Lung (tissue), 12 donors: ENCODE results near the gene HGS. TPM values are rescaled to one million over a fixed set of nuclear protein-coding genes. Genes with fewer than 3 reads are reported as not detected.

Experiments
- ATAC-seq: fragments of 200-7000 bp; cut with Tn5 transposase; one replicate; pipeline ENCODE4 v1.9.1; 2020; ENCODE audit warnings: moderate number of reproducible peaks; ENCODE audit not compliant: insufficient read depth, low FRiP score
- DNase-seq, 3 donors: peaks; one replicate each; pipeline ENCODE4 v3.0.0-alpha.2; 2013 to 2017
- H3K27ac ChIP-seq, 2 donors: one replicate each; pipeline ENCODE4 v1.5.1; 2013; ENCODE audit warnings: mild to moderate bottlenecking in 2 of 2, moderate library complexity in 2 of 2, control low read depth in 1 of 2, inconsistent platforms in 1 of 2, low read depth in 1 of 2, low read length in 1 of 2
- H3K27me3 ChIP-seq, 3 donors: one replicate each; pipeline ENCODE4 v1.5.1; 2013; ENCODE audit warnings: low read length in 2 of 3; ENCODE audit not compliant: control insufficient read depth in 3 of 3, insufficient read depth in 3 of 3
- H3K36me3 ChIP-seq, 4 donors: one replicate each; pipeline ENCODE4 v1.5.1; 2013; ENCODE audit warnings: low read length in 4 of 4, mild to moderate bottlenecking in 1 of 4, moderate library complexity in 1 of 4; ENCODE audit not compliant: control insufficient read depth in 4 of 4, insufficient read depth in 4 of 4
- H3K4me1 ChIP-seq, 5 donors: one replicate each; pipeline ENCODE4 v1.5.1; 2013; ENCODE audit warnings: low read length in 5 of 5, mild to moderate bottlenecking in 2 of 5, moderate library complexity in 1 of 5; ENCODE audit not compliant: control insufficient read depth in 5 of 5, insufficient read depth in 5 of 5
- H3K4me3 ChIP-seq: one replicate; pipeline ENCODE4 v1.5.1; 2013; ENCODE audit warnings: mild to moderate bottlenecking, control low read depth, moderate library complexity
- H3K9ac ChIP-seq, 2 donors: one replicate each; pipeline ENCODE4 v1.5.1; 2013; ENCODE audit warnings: low read length in 2 of 2, control low read depth in 1 of 2; ENCODE audit not compliant: insufficient read depth in 1 of 2
- H3K9me3 ChIP-seq, 4 donors: one replicate each; pipeline ENCODE4 v1.5.1; 2013; ENCODE audit warnings: low read length in 3 of 4, mild to moderate bottlenecking in 1 of 4, moderate library complexity in 1 of 4; ENCODE audit not compliant: control insufficient read depth in 4 of 4, insufficient read depth in 3 of 4
- WGBS, 2 donors: extraction: QIAGEN DNeasy Blood & Tissue Kit; methylation state at CpG; one replicate each; pipeline ENCODE4 v1.1.7; 2013; 5-methylcytosine and 5-hydroxymethylcytosine counted together
- polyA plus RNA-seq, 2 donors: library from polyadenylated mRNA; stranded (reverse); fragments of 200-250 nt; gene quantifications; one replicate each; pipeline ENCODE4 v1.2.1, GENCODE V29; 2013
- total RNA-seq, 2 donors: library from RNA; depleted of rRNA in 1 of 2; stranded (reverse); fragments of >200 nt in 1 of 2; gene quantifications; one replicate each; pipeline ENCODE4 v1.2.1, GENCODE V29; 2014 to 2021
- TF ChIP-seq, protein P1 (sequence below): IDR thresholded peaks from 2 replicates; pipeline ENCODE4 v1.5.1; 2012; ENCODE audit warnings: mild to moderate bottlenecking; ENCODE audit errors: control extremely low read depth, extremely low read depth
- donor health status: control.
- donor health status: control.
- donor health status: Bipolar disorder and iron deficiency.
- donor health status: healthy.
- donor health status: DM: yes; HTN: yes; CAD: no.

The HGS gene
- total and polyA plus RNA-seq, 4 donors = 51.5 to 128 (median 108) TPM

DNA sequence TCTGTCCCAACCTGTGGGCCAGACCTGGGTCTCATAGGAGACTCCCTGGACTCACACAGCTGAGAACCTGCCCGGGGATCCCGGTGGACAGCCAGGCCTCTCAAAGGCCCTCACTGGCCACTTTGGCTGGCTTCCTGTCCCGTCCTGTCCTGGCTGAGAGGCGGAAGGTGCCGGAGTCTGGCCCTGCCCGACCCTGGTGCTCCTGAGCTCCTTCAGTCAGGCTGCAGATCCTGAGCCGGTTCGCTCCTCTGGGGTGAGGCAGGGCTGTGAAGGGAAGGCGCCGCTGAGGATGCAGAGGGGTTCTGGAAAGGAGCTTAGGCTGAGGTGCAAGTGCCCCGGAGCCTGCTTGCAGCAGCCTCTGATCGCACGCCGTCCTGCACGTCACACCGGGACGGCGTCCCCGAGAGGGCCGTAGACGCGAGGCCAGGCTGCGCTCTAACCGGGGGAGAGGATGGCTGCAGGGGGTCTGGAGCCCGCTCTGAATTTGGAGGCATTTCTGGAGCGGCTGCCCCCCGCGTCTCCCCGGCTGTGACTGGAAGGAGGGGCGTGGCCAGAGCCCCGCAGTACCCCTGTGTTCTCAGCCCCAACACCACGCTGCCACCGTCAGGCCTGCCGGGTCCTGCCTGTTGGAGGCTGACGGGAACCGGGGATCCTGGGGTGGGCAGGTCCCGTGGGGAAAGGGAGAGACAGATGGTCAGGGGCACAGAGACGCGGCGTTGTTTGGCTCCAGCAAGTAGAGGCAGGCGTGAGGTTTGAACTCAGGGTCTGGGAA is 4.1 kb downstream of the HGS start:
- no peak for DNase-seq
- TF ChIP-seq, protein P1, sequence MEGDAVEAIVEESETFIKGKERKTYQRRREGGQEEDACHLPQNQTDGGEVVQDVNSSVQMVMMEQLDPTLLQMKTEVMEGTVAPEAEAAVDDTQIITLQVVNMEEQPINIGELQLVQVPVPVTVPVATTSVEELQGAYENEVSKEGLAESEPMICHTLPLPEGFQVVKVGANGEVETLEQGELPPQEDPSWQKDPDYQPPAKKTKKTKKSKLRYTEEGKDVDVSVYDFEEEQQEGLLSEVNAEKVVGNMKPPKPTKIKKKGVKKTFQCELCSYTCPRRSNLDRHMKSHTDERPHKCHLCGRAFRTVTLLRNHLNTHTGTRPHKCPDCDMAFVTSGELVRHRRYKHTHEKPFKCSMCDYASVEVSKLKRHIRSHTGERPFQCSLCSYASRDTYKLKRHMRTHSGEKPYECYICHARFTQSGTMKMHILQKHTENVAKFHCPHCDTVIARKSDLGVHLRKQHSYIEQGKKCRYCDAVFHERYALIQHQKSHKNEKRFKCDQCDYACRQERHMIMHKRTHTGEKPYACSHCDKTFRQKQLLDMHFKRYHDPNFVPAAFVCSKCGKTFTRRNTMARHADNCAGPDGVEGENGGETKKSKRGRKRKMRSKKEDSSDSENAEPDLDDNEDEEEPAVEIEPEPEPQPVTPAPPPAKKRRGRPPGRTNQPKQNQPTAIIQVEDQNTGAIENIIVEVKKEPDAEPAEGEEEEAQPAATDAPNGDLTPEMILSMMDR = no peak
- no peak overlapping the region for H3K4me3 ChIP-seq
- no peaks in the 10 kb centered on the region for H3K27me3 ChIP-seq
- no peak overlapping the region for H3K27ac ChIP-seq
- peaks cover 8 to 65% (median 17%) of the 10 kb centered on the region in 4 donors for H3K36me3 ChIP-seq
- H3K9ac ChIP-seq = no peak overlapping the region
- WGBS, 2 donors = 94% methylated on average over 40 to 41 of the region's 41 CpGs
- peaks cover 0 to 14% (median 5%) of the 10 kb centered on the region in 5 donors for H3K4me1 ChIP-seq
- H3K9me3 ChIP-seq = no peaks in the 10 kb centered on the region
- ATAC-seq = no peak

DNA sequence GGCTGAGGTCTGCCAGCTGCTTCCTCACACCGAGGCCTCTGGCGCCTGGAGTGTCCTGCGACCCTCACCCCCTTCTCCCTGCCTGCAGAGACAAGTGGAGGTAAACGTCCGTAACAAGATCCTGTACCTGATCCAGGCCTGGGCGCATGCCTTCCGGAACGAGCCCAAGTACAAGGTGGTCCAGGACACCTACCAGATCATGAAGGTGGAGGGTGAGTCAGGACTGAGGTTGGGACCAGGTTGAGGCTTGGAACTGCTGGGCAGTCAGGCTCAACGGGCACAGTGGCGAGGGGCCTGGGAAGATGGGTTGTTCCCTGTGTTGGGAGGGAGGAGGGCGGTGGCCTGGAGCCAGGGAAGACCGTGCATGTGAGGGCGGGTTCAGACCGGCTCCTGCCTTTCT is 4.8 kb downstream of the HGS start:
- TF ChIP-seq, protein P1 = no peak
- no peak overlapping the region for H3K27ac ChIP-seq
- H3K4me1 ChIP-seq = peaks cover 0 to 13% (median 5%) of the 10 kb centered on the region in 5 donors
- 91 to 92% methylated on average over 14 of the region's 14 CpGs for WGBS, 2 donors
- peaks cover 8 to 72% (median 18%) of the 10 kb centered on the region in 4 donors for H3K36me3 ChIP-seq
- H3K9ac ChIP-seq = no peak overlapping the region
- H3K4me3 ChIP-seq = no peak overlapping the region
- ATAC-seq (no peak), DNase-seq (no peak)
- no peaks in the 10 kb centered on the region for H3K27me3 ChIP-seq
- H3K9me3 ChIP-seq = no peaks in the 10 kb centered on the region

DNA sequence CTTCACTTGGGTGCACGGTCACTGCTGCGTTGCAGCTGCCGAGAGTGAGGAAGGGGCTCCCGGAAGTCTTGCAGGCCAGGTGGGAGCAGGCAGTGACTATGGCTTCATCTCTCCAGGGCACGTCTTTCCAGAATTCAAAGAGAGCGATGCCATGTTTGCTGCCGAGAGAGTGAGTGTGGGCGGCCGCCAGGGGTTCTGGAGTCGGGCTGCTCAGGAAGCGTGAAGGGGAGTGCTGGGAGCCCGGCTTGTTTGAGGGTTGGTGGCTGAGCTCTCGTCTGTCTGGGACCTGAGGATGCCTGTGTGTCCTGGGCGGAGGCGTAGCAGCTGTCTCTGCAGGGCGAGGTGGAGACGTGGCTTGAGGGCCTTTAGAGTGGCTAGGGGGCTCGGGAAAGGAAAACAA is 6.3 kb downstream of the HGS start:
- Histone ChIP-seq H3K9me3 (no peaks in the 10 kb centered on the region), H3K4me1 (peaks cover 0 to 5% (median 0%) of the 10 kb centered on the region in 5 donors), H3K4me3 (no peak overlapping the region), H3K27me3 (no peaks in the 10 kb centered on the region), H3K36me3 (peaks cover 13 to 87% (median 24%) of the 10 kb centered on the region in 4 donors), H3K9ac (no peak overlapping the region), H3K27ac (no peak overlapping the region)
- WGBS, 2 donors = 92 to 94% methylated on average over 18 of the region's 18 CpGs
- no peak for DNase-seq
- TF ChIP-seq, protein P1 = no peak
- no peak for ATAC-seq
